IPS DF 6.9 (cell line): Measurements from ENCODE around the gene TRIM42.

ENCODE experiments used
- DNase-seq: peaks from one replicate; pipeline ENCODE4 v3.0.0-alpha.2; 2013; ENCODE audit warnings: low read depth, low spot score
- H3K27ac ChIP-seq: one replicate; pipeline ENCODE4 v1.5.1; 2013; ENCODE audit warnings: low read length, control low read depth
- H3K27me3 ChIP-seq: 2 replicates; pipeline ENCODE4 v1.6.1; 2013; ENCODE audit warnings: mild to moderate bottlenecking, low read length; ENCODE audit not compliant: control insufficient read depth, insufficient read depth
- H3K36me3 ChIP-seq: 2 replicates; pipeline ENCODE4 v1.6.1; 2013; ENCODE audit warnings: low read length; ENCODE audit not compliant: control insufficient read depth, insufficient read depth
- H3K4me1 ChIP-seq: 2 replicates; pipeline ENCODE4 v1.6.1; 2013; ENCODE audit warnings: low read length; ENCODE audit not compliant: control insufficient read depth, insufficient read depth
- H3K4me3 ChIP-seq: 2 replicates; pipeline ENCODE4 v1.5.1; 2013; ENCODE audit warnings: mild to moderate bottlenecking, low read length
- H3K9me3 ChIP-seq: 2 replicates; pipeline ENCODE4 v1.6.1; 2013; ENCODE audit warnings: low read length, inconsistent platforms; ENCODE audit not compliant: control insufficient read depth, insufficient read depth
- WGBS: extraction: QIAGEN DNeasy Blood & Tissue Kit; methylation state at CpG from one replicate; pipeline ENCODE4 v1.1.7; 2013; ENCODE audit warnings: mixed read lengths, missing lambda C conversion rate; ENCODE audit not compliant: insufficient read length, insufficient coverage; 5-methylcytosine and 5-hydroxymethylcytosine counted together

TRIM42 gene

GRCh38 chr3:140682586-140682985 is 4.7 kb downstream of the TRIM42 start:
- WGBS: no CpG with 5 or more reads among the region's 27 CpGs

DNA sequence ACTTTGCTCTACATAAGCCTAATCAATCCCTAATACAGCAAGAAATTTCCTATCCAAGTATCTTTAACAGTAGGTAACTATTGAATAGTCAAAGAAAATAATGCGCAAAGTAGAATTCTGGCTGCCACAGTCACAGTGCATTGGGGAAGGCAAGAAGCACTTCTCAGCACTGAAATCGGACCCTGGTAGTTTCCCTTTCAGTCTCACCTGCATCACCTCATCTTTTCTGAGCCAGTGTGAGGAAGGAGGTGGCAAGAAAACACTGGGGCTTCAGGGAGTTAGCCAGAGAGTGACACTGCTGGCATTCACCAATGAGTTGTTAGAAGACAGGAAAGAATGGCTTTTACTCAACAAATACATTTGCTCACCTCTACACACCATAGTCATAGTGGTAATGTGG is 8.3 kb downstream of the TRIM42 start:
- Histone ChIP-seq H3K27ac (no peak overlapping the region), H3K27me3 (no peaks in the 10 kb centered on the region), H3K4me1 (no peaks in the 10 kb centered on the region), H3K9me3 (no peaks in the 10 kb centered on the region), H3K36me3 (no peaks in the 10 kb centered on the region), H3K4me3 (no peak overlapping the region)
- WGBS: no CpG with 5 or more reads among the region's 2 CpGs
- no peak for DNase-seq

More at GRCh38 chr3:140682586-140682985, 4.7 kb downstream of the TRIM42 start:
- no peaks in the 10 kb centered on the region for H3K9me3 ChIP-seq
- no peaks in the 10 kb centered on the region for H3K4me1 ChIP-seq
- no peaks in the 10 kb centered on the region for H3K36me3 ChIP-seq
- H3K4me3 ChIP-seq: no peak overlapping the region
- H3K27ac ChIP-seq: no peak overlapping the region
- no peak for DNase-seq
- H3K27me3 ChIP-seq: no peaks in the 10 kb centered on the region

DNA sequence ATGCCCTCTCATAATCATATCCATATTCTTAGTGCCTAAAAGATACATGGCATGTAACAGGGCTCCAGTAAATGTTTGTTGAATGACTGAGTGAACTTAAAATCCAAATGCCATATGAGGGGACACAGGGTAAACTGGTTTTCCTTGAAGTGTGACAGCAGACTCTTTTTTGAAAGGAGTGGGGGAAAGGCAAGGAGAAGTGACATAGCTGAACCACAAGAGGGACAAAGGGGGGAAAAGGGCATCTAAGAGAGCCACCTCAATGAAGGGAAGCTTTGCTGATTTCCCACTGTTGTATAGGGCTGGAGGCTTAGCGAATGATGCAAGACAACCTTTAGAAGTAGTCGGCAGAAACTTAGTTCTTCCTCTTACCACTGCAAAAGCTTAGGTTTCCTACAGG is 9.1 kb downstream of the TRIM42 start:
- DNase-seq: no peak
- no peaks in the 10 kb centered on the region for H3K27me3 ChIP-seq
- no CpG with 5 or more reads among the region's 2 CpGs for WGBS

GRCh38 chr3:140695361-140696061 is 17.6 kb downstream of the TRIM42 start:
- no peak for DNase-seq
- Histone ChIP-seq H3K4me3 (no peak overlapping the region), H3K9me3 (no peaks in the 10 kb centered on the region), H3K27ac (no peak overlapping the region), H3K36me3 (no peaks in the 10 kb centered on the region), H3K4me1 (no peaks in the 10 kb centered on the region), H3K27me3 (no peaks in the 10 kb centered on the region)
- no CpG with 5 or more reads among the region's 5 CpGs for WGBS

More for the DNA sequence above, 9.1 kb downstream of the TRIM42 start:
- H3K4me1 ChIP-seq: no peaks in the 10 kb centered on the region
- H3K27ac ChIP-seq: no peak overlapping the region
- H3K4me3 ChIP-seq: no peak overlapping the region
- H3K9me3 ChIP-seq: no peaks in the 10 kb centered on the region
- H3K36me3 ChIP-seq: no peaks in the 10 kb centered on the region

DNA sequence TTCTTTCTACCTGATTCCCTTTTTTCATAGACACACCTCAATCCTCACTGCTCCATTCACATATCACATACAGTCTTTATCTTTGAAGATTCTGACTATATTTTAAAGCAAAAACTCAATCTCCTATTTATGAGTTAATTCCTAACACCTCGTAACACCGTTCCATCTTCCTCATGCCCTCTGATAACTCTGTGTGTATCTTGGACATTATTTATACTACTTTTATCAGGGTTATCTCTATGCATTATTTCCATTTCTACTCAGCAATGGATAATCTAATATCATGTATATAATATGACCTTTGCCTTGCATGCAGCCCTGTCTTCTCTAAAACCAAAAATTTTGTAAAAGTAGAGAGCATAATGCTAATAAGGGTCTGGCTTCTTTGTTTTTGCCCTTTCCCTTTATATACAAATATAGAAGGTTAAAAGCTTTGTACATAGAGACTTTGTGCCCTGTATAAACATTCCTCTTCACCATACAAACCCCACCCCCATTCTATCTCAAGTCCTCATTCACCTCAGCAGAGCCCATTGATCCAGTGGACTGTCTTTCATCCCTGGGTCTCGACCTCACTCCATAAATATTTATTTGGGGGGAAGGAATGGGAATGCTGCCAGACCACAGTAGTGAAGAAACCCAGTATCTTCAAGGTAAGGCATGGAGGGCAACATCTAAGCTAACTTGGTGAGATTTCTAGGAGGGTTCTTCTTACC is 21.8 kb downstream of the TRIM42 start:
- no peak for DNase-seq
- no peak overlapping the region for H3K4me3 ChIP-seq
- 100% methylated on average over 1 of the region's 3 CpGs for WGBS
- H3K4me1 ChIP-seq: no peaks in the 10 kb centered on the region
- H3K36me3 ChIP-seq: no peaks in the 10 kb centered on the region
- H3K27ac ChIP-seq: no peak overlapping the region
- H3K9me3 ChIP-seq: no peaks in the 10 kb centered on the region
- H3K27me3 ChIP-seq: no peaks in the 10 kb centered on the region

DNA sequence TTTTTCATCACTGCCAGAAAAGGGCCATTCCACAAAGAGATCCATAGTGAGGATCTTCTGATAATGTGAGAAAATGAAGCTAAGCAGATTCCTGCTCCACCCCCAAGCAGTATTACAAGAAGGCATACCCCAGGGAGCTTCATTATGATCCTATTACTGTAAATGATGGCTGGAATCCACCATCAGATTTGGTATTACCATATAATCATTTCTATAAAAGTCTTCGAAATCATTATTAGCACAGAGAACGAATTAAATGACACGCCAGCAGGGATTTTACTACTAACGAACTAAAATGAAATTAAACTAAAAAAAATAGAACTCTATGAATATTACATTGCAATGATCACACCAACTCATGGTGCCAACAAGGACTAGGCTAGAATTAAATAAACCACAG is 24.4 kb downstream of the TRIM42 start:
- H3K4me1 ChIP-seq: no peaks in the 10 kb centered on the region
- H3K27me3 ChIP-seq: no peaks in the 10 kb centered on the region
- no peaks in the 10 kb centered on the region for H3K36me3 ChIP-seq
- no peaks in the 10 kb centered on the region for H3K9me3 ChIP-seq
- no peak overlapping the region for H3K4me3 ChIP-seq
- H3K27ac ChIP-seq: no peak overlapping the region
- no peak for DNase-seq
- no CpG with 5 or more reads among the region's 4 CpGs for WGBS

- Histone ChIP-seq H3K9me3 (no peaks in the 10 kb centered on the region), H3K36me3 (no peaks in the 10 kb centered on the region), H3K27ac (no peak overlapping the region), H3K4me1 (no peaks in the 10 kb centered on the region), H3K27me3 (no peaks in the 10 kb centered on the region), H3K4me3 (no peak overlapping the region)
- DNase-seq: no peak
- no CpG with 5 or more reads among the region's 1 CpG for WGBS
These were observed 25.6 kb downstream of the TRIM42 start for GRCh38 chr3:140703496-140703895.

GRCh38 chr3:140704733-140705132 is 26.9 kb downstream of the TRIM42 start:
- Histone ChIP-seq H3K36me3 (no peaks in the 10 kb centered on the region), H3K27ac (no peak overlapping the region), H3K9me3 (no peaks in the 10 kb centered on the region), H3K27me3 (no peaks in the 10 kb centered on the region), H3K4me3 (no peak overlapping the region), H3K4me1 (no peaks in the 10 kb centered on the region)
- no CpG with 5 or more reads among the region's 1 CpG for WGBS
- DNase-seq: no peak

GRCh38 chr3:140705954-140706353 is 28.1 kb downstream of the TRIM42 start:
- no peaks in the 10 kb centered on the region for H3K36me3 ChIP-seq
- H3K9me3 ChIP-seq: no peaks in the 10 kb centered on the region
- no peaks in the 10 kb centered on the region for H3K27me3 ChIP-seq
- DNase-seq: no peak
- H3K4me3 ChIP-seq: no peak overlapping the region
- no peaks in the 10 kb centered on the region for H3K4me1 ChIP-seq
- no peak overlapping the region for H3K27ac ChIP-seq

DNA sequence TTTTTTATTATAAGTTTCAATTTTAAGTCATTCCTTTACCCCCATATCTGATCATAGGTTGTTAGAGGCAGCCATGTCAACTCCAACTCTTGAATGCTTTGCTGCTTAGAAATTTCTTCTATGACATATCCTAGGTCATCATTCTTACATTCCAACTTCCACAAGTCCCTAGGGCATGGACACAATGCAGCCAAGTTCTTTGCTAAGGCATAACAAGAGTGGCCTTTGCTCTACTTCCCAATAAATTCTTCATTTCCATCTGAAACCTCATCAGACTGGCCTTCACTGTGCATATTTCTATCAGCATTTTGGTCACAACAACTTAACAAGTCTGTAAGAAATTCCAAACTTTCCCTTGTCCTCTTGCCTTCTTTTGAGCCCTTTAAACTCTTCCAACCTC is 28.5 kb downstream of the TRIM42 start:
- Histone ChIP-seq H3K4me3 (no peak overlapping the region), H3K27me3 (no peaks in the 10 kb centered on the region), H3K36me3 (no peaks in the 10 kb centered on the region), H3K4me1 (no peaks in the 10 kb centered on the region), H3K27ac (no peak overlapping the region), H3K9me3 (no peaks in the 10 kb centered on the region)
- no peak for DNase-seq

DNA sequence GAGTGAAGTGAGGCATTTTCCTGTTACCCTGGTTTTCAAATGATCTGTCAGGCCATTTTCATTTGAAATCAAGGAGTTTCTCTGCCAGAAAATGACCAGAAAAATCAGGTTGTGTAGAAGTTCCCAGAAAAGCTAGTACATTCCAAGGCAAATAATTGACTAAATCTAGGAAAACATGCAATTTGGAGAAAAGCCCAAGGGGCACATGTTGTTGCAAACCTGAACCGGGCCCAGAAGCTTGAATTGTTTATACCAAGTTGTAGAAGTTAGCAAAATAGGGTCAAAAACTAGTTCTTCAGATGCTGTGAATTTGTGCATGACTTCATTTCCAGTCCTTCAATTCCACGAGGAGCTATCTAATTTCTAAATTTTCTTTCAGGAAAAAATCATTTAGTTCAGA is 31.0 kb downstream of the TRIM42 start:
- no peak for DNase-seq
- no peaks in the 10 kb centered on the region for H3K36me3 ChIP-seq
- H3K4me1 ChIP-seq: no peaks in the 10 kb centered on the region
- no peaks in the 10 kb centered on the region for H3K27me3 ChIP-seq
- no CpG with 5 or more reads among the region's 2 CpGs for WGBS
- no peaks in the 10 kb centered on the region for H3K9me3 ChIP-seq
- no peak overlapping the region for H3K4me3 ChIP-seq
- H3K27ac ChIP-seq: no peak overlapping the region
